Loucy (cell line): Measurements from ENCODE around the gene CKS1B.

Experiments
- H2AFZ ChIP-seq: fragments of 200-600 bp; sonication (generic); 2 replicates; pipeline ENCODE4 v1.6.0; 2016; ENCODE audit warnings: antibody characterized with exemption, mild to moderate bottlenecking, low read length, moderate library complexity
- H3F3A ChIP-seq: fragments of 200-600 bp; 2 replicates; pipeline ENCODE4 v1.6.0; 2016; ENCODE audit warnings: antibody characterized with exemption, low read depth, mild to moderate bottlenecking
- H3K27me3 ChIP-seq: fragments of 200-600 bp; sonication (generic); 2 replicates; pipeline ENCODE4 v1.6.1; 2014; ENCODE audit warnings: low read length, mild to moderate bottlenecking; ENCODE audit not compliant: insufficient read depth, poor library complexity, severe bottlenecking
- H3K36me3 ChIP-seq: fragments of 200-600 bp; sonication (generic); 2 replicates; pipeline ENCODE4 v1.6.1; 2016; ENCODE audit warnings: low read length; ENCODE audit not compliant: insufficient read depth
- H3K4me1 ChIP-seq: fragments of 200-600 bp; sonication (generic); 2 replicates; pipeline ENCODE4 v1.5.1; 2014; ENCODE audit warnings: low read length, mild to moderate bottlenecking; ENCODE audit not compliant: insufficient read depth, poor library complexity, severe bottlenecking
- H3K4me2 ChIP-seq: fragments of 200-600 bp; sonication (generic); 2 replicates; pipeline ENCODE4 v1.6.0; 2014; ENCODE audit warnings: antibody characterized with exemption, low read length, low read depth, mild to moderate bottlenecking; ENCODE audit not compliant: poor library complexity, severe bottlenecking
- H3K4me3 ChIP-seq: fragments of 200-600 bp; sonication (generic); 2 replicates; pipeline ENCODE4 v1.5.1; 2014; ENCODE audit warnings: low read length, mild to moderate bottlenecking, mixed read lengths; ENCODE audit not compliant: poor library complexity, severe bottlenecking
- H3K79me2 ChIP-seq: fragments of 200-600 bp; sonication (generic); 2 replicates; pipeline ENCODE4 v1.6.1; 2014; ENCODE audit warnings: low read length; ENCODE audit not compliant: insufficient read depth
- H3K9ac ChIP-seq: fragments of 200-600 bp; sonication (generic); 2 replicates; pipeline ENCODE4 v1.6.0; 2014; ENCODE audit warnings: mild to moderate bottlenecking, low read depth, low read length, moderate library complexity; ENCODE audit not compliant: poor library complexity, severe bottlenecking
- H3K9me2 ChIP-seq: fragments of 200-600 bp; sonication (generic); replicated peaks from 2 replicates; pipeline ENCODE4 v1.6.1; 2016; ENCODE audit warnings: low read depth, low read length, mixed read lengths
- H3K9me3 ChIP-seq: fragments of 200-600 bp; sonication (generic); 2 replicates; pipeline ENCODE4 v1.6.1; 2014; ENCODE audit warnings: mild to moderate bottlenecking, antibody characterized with exemption, low read length, low read depth; ENCODE audit not compliant: insufficient read depth
- H4K20me1 ChIP-seq: fragments of 200-600 bp; sonication (generic); 2 replicates; pipeline ENCODE4 v1.6.0; 2014; ENCODE audit warnings: antibody characterized with exemption, low read length, mild to moderate bottlenecking; ENCODE audit not compliant: insufficient read depth, poor library complexity, severe bottlenecking
- EZH2phosphoT487 ChIP-seq: fragments of 200-600 bp; IDR thresholded peaks from 2 replicates; pipeline ENCODE4 v1.6.1; 2018; ENCODE audit warnings: antibody characterized with exemption, mild to moderate bottlenecking, moderate library complexity, borderline replicate concordance
- TF ChIP-seq, protein P1 (sequence below): fragments of 200-600 bp; sonication (generic); conservative IDR thresholded peaks from 2 replicates; pipeline ENCODE4 v1.5.1; 2014; ENCODE audit warnings: mild to moderate bottlenecking, antibody characterized with exemption, low read length

The CKS1B gene

DNA sequence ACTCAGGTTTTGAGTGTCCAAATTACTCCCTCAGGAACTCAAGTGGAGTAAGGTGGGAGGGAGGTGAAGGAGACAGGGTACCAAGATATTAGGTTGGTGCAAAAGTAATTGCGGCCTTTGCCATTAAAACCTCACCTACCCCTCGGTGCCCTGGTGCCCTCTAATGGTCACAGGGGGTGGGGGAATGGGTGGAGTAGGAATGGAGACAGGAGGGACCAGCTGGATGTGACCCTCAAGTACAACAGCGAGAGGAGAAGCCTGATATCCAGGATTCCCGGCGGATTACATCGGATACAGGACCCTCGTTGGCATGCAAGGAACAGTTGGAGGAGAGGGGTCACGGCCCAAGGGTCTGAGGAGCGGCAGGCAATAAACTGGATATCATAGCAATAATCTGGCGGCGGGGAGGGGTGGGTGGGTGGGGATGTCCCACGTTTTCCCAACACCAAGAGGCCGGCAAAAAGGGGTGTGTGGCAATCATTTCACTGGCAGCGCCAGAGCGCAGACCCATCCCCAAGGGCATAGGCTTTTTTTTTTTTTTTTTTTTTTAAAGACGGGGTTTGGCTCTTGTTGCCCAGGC is 23.8 kb downstream of the CKS1B start:
- peak overlapping the region; percentile 92 for H3K4me2 ChIP-seq
- no peaks in the 10 kb centered on the region for H3K9me3 ChIP-seq

DNA sequence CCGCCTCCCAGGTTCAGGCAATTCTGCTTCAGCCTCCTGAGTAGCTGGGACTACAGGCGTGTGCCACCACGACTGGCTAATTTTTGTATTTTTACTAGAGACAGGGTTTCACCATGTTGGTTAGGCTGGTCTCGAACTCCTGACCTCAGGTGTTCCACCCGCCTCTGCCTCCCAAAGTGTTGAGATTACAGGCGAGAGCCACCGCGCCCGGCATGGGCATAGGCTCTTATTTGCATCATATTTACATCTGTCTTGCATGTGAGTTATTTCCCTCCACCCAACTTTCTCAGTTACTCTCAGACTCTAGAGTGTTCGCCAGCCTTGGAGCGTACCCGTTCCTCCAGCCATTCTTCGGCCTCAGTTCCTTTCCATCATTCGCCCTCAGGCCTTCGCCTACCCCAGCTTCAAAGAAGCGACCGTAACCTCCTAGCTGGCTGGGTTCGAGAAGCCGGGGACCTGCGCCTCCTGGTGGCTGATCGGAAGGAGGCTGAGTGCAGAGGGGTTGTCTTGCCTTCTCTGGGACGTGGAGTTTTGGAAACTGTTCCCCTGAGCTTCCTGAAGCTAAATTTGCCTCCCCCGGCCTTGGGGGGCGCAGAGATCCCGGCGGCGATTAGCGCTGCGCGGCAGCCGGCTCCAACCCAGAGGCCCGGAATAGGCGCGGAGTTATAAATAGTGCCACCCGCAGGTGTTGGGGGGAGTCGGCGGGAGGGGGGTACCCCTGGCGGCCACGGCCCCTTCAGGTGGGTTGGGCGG is 24.5 kb downstream of the CKS1B start:
- Histone ChIP-seq H3K9me3 (no peaks in the 10 kb centered on the region), H3K4me2 (peak overlapping the region; percentile 92), H3K36me3 (no peaks in the 10 kb centered on the region), H3K9me2 (no peaks in the 10 kb centered on the region), H3K4me3 (peak overlapping the region; percentile 81), H2AFZ (peak overlapping the region; percentile 34; the same call in 1 of the 2 replicates), H4K20me1 (no peaks in the 10 kb centered on the region), H3F3A (peaks cover 21% of the 10 kb centered on the region), H3K27me3 (no peaks in the 10 kb centered on the region), H3K4me1 (peaks cover 31% of the 10 kb centered on the region), H3K79me2 (no peaks in the 10 kb centered on the region), H3K9ac (peak overlapping the region; percentile 81)
- TF ChIP-seq, protein P1, sequence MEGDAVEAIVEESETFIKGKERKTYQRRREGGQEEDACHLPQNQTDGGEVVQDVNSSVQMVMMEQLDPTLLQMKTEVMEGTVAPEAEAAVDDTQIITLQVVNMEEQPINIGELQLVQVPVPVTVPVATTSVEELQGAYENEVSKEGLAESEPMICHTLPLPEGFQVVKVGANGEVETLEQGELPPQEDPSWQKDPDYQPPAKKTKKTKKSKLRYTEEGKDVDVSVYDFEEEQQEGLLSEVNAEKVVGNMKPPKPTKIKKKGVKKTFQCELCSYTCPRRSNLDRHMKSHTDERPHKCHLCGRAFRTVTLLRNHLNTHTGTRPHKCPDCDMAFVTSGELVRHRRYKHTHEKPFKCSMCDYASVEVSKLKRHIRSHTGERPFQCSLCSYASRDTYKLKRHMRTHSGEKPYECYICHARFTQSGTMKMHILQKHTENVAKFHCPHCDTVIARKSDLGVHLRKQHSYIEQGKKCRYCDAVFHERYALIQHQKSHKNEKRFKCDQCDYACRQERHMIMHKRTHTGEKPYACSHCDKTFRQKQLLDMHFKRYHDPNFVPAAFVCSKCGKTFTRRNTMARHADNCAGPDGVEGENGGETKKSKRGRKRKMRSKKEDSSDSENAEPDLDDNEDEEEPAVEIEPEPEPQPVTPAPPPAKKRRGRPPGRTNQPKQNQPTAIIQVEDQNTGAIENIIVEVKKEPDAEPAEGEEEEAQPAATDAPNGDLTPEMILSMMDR = peak; percentile 98
- TF ChIP-seq EZH2phosphoT487 = no peak

More for the DNA sequence above, 23.8 kb downstream of the CKS1B start:
- peak overlapping the region; percentile 81 for H3K4me3 ChIP-seq
- no peaks in the 10 kb centered on the region for H4K20me1 ChIP-seq
- H3K79me2 ChIP-seq = no peaks in the 10 kb centered on the region
- no peaks in the 10 kb centered on the region for H3K36me3 ChIP-seq
- no peaks in the 10 kb centered on the region for H3K27me3 ChIP-seq
- peaks cover 31% of the 10 kb centered on the region for H3K4me1 ChIP-seq
- TF ChIP-seq EZH2phosphoT487 = no peak
- TF ChIP-seq, protein P1 = peak; percentile 47
- no peaks in the 10 kb centered on the region for H3K9me2 ChIP-seq
- no peak overlapping the region for H2AFZ ChIP-seq
- peaks cover 21% of the 10 kb centered on the region for H3F3A ChIP-seq
- peak overlapping the region; percentile 81 for H3K9ac ChIP-seq

DNA sequence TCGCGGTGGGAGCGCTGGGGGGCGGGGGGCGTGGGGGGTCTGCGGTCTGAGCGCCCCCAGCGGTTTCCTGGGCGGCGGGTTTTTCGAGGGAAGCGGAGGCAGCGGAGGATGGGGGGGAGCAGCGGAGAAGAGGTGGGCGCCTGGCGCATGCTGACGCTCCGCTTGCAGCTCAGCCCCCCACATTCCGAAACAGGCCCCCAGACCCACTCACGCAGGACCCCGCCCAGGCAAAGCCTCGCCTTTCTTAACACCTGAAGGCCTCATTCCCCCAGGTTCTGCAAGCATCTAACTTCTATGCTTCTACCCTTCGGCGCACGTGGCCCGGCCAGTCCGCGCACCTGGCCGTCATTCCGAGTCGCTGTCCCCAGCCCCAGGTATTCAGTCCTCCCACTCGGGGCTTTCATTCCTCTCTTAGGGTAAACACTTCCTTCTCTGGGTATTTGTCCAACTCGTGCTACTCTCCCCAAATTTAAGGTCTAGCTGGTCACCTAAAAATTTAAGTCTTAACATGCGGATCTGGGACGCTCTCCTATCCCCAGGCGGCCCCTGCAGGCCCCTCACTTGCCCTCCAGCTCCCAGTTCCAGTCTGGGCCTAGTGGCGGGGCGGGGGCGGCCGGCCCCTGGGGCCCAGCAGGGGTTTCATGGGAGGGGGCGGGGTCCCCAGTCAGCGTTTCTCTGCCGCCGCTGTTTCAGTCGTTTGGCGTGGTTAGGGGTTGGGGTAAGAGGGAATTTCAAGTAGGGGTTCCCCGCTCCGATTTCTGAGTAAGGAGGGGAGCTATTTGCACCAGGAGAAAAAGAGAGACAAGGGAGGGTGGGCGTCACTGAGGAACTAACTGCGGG is 25.3 kb downstream of the CKS1B start:
- Histone ChIP-seq H3K9me3 (no peaks in the 10 kb centered on the region), H3K4me1 (peaks cover 32% of the 10 kb centered on the region), H3K9ac (peak overlapping the region; percentile 81), H3K27me3 (no peaks in the 10 kb centered on the region), H3K36me3 (no peaks in the 10 kb centered on the region), H3K9me2 (no peaks in the 10 kb centered on the region), H3F3A (peaks cover 21% of the 10 kb centered on the region), H3K4me2 (peak overlapping the region; percentile 92), H2AFZ (peak overlapping the region; percentile 34), H4K20me1 (no peaks in the 10 kb centered on the region), H3K4me3 (peak overlapping the region; percentile 81), H3K79me2 (no peaks in the 10 kb centered on the region)
- no peak for TF ChIP-seq EZH2phosphoT487
- TF ChIP-seq, protein P1 = no peak
